AML-193 (cell line): ENCODE results near the gene STARD5.
"Not testable (repeated sequence)": the region's sequence is repeated elsewhere in the genome, so short reads cannot be mapped to it uniquely, and the experiment has no call there.

ENCODE experiments used
- DNase-seq, 2 experiments: peaks; one replicate each; lab custom pipeline; 2025; lab: John Stamatoyannopoulos, UW

The STARD5 gene, protein sequence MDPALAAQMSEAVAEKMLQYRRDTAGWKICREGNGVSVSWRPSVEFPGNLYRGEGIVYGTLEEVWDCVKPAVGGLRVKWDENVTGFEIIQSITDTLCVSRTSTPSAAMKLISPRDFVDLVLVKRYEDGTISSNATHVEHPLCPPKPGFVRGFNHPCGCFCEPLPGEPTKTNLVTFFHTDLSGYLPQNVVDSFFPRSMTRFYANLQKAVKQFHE

DNA sequence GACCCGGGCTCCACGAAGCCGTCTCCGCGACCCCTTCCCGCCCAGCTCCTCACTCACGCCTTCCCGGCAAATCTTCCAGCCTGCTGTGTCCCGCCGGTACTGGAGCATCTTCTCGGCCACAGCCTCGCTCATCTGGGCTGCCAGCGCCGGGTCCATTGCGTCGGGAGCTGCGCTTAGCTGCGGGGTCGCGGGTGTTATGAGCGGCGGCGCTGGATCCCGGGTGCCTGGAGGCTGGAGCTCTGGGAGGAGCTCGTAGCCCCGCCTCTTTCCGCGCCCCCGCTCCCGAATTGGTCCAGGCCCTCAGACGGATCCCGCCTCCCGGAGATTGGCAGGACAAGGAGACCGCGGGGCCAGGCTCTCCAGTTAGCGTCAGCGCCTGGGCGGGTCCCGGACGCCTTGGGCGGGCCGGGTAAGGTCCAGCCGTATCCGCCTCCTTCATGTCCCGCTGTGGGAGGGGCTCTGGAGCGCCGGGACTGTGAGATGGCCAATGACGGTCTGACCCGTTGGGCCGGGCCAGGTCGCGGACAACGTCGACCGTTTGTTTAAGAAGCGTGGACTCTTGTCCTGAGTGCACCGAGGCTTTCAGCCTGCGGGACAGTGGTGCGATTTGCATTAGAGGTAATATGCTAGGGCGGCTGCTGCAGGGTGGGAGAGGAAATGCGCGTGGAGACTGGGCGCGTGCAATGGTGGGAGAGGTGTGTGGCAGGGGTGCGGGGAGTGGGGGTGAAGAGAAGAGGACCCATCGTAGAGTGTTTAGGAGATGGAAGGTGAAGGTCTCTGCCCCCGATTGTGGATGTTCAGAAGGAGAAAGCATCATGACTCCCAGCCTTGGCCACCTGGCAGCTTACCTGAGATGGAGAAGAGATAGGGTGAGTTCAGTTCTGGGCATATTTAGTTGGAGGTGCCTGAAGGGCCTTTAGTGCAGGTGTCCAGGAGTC lies at the start of gene STARD5:
TSS of gene STARD5 (minus strand) at position 198 of the 938 bp plus-strand sequence. CDS start at position 156, 42 bp downstream.
- DNase-seq = peak; percentile 93

GRCh38 chr15:81373176-81373575 lies 49.2 kb upstream of the STARD5 start:
- no peak for DNase-seq

DNA sequence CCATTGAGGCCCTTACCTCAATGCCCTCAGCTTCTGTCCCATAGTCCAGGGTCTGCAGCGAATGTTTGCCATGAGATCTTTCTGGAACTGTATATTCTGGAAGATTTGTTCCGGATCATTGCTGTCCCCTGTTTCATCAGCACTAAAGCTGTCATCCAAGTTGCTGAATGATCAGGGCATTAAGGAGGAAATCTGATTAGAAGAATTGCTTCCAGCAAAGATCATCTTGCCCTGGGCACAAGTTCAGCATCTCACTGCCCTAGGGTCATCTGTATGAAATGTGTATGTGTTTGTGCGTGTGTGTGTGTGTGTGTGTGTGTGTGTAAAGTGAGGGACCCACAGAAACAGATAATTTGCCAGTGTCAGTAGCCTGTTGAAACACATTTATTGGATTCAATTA lies 48.6 kb upstream of the STARD5 start:
- no peak for DNase-seq

DNA sequence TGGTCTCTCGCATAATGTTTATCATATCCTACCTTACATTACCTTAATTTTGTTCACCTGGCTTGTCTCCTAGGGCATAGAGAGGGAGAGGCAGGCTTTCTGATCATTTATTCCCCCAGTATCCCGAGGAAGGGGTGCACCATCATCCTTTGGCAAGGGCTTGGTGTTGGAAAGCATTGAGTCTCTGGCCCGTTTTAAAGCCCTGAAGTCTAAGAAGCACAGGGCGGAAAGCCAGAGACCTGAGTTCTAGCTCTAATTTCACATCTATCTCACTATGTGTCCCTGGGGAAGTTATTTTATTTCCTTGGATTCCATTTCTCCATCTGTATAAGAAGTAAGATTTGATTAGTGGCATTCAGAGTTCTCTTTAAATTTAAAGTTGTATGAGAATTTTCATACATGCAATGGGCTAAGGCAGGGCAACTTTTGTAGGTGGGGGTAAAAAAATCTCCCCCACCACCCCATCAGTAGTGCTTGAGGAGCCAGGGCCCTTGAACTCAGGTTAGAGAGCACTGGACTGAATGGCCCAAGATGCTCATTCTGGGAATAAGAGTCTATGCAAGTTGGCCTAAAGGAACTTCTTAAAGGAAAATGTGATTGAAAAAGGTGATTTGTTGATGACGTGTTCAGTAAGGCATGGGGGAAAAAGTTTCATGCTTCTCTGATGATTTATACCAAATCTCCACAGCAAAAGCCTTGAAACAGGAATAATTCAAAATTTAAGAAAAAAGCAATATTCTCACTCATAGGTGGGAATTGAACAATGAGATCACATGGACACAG lies 40.0 kb upstream of the STARD5 start:
- DNase-seq = no peak

GRCh38 chr15:81363276-81363675 lies 39.3 kb upstream of the STARD5 start:
- no peak for DNase-seq

DNA sequence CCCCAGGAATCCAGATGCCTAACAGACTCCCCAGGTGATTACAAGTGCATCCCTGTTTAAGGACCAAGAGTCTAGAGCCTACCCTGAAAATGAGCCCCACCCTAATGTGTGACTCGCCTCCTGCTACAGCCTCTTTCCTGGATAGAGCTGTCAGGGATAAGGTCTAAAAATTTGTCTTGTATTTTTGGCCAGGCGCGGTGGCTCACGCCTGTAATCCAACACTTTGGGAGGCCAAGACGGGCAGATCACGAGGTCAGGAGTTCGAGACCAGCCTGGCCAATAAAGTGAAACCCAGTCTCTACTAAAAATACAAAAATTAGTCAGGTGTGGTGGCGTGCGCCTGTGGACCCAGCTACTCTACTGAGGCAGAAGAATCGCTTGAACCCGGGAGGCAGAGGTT lies 38.8 kb upstream of the STARD5 start:
- DNase-seq = no peak

GRCh38 chr15:81361891-81362290 lies 38.0 kb upstream of the STARD5 start:
- no peak for DNase-seq

- DNase-seq = no peak
Observed at GRCh38 chr15:81360491-81360890, 36.5 kb upstream of the STARD5 start.

GRCh38 chr15:81358248-81358647 lies 34.3 kb upstream of the STARD5 start:
- no peak for DNase-seq

DNA sequence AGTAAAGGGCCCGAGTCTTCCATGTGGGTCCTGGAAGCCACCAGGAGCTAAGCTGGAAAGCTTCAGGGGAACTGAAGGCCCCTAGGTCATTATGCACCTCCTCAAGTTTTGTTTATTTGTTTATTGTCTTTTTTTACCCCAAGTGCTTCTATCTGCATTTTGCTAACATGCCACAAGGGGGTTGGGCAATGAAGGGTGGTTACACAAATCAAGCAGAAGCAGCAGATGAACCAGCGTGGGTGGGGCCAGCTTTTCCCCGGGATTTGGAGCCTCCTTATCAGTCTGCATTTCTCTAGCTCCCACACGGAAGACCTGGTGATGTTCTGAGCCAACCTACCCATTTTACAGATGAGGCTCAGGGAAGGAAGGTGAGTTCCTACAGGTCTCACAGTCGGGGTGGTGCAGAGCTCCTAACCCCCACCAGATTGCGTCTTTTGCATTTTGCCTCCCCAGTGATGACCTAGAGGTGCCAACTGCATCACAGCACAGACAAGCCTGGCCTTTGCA lies 33.3 kb upstream of the STARD5 start:
- DNase-seq = no peak

GRCh38 chr15:81356252-81356651 lies 32.3 kb upstream of the STARD5 start:
- DNase-seq = no peak

GRCh38 chr15:81351651-81352050 lies 27.7 kb upstream of the STARD5 start:
- no peak for DNase-seq

- no peak for DNase-seq
Observed at GRCh38 chr15:81349271-81349670, 25.3 kb upstream of the STARD5 start.

DNA sequence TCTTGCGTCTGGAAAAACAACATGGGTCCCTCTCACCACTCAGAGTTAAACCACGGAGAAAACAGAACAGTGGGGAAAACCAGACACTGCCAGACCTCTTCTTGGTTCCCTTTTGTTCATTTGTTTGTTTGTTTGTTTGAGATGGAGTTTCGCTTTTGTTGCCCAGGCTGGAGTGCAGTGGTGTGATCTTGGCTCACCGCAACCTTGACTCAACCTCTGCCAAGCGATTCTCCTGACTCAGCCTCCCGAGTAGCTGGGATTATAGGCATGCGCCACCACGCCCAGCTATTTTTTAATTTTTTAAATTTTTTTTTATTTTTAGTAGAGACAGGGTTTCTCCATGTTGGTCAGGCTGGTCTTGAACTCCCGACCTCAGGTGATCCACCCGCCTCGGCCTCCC lies 24.8 kb upstream of the STARD5 start:
- DNase-seq = not testable (repeated sequence)

DNA sequence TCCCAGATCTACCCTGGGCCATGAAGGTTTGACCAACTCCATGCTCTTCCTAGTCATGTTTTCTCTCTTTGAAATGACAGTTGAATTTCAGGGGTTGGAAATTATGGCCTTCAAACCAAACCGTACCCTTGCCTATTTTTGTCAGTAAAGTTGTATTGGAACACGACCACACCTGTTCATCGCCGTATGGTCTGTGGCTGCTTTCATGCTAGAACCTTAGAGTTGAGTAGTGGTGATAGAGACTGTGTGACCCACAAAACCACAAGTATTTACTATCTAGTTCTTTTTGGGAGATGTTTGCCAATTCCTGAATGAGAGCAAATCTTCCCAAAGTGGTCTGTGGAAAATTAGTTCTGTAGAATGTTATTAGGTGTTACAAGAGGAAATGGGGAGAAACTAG lies 24.0 kb upstream of the STARD5 start:
- DNase-seq = no peak

DNA sequence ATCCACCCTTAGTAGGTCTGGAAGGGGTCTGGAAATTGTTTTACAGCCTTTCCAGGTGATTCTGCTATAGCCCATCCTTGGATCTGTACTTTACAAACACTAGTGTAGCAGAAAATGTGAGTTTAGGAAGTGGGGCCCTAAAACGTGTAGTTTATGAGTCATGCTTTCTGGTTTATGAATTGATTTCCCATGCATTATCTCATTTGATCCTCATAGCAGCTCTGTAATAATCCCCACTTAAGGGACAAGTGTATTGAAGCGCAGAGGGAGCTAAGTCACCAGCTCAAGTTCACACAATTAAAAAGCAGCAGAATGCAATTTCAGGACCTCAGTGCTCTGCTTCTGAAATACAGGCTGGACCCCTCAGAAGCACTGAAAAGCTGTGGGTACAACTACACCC lies 22.7 kb upstream of the STARD5 start:
- DNase-seq = no peak

- no peak for DNase-seq
Observed at GRCh38 chr15:81343371-81343770, 19.4 kb upstream of the STARD5 start.

DNA sequence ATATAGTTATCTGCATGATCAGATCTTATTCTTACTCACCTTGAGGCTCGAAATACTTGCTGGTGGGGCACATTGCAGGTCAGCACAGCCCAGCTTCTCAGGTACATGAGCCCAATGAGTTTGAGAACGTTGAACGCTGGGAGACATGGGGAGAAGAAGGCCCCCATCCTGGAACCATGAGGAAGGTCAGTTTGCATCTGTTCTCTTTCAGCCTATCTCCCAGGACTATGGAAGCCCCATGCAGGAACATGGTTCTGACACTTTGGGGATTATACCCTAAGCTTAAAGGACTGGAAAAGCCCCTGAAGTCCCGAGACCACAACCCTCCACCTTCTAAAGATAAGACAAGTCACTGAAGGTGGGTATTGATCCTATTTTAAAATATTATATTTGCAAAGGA lies 17.4 kb upstream of the STARD5 start:
- DNase-seq = no peak

DNA sequence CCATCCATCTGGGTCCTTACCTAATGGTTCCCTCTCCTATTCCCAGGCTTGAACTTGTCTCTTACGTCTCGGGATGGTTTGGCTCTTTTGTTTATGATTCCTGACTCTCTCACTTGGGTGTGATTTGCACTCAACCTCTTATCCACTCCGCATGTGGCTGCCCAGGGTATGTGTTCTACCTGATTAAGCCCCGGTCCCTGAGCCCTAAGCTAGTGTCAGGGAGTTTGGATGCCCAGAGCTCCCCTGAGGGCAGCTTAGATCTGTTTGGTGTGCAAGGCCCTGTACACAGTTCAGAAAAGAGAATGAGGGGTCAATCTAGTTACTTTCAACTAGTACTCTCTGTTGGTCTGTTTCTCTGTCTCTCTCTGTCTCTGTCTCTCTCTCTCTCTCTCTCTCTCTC lies 15.9 kb upstream of the STARD5 start:
- no peak for DNase-seq

DNA sequence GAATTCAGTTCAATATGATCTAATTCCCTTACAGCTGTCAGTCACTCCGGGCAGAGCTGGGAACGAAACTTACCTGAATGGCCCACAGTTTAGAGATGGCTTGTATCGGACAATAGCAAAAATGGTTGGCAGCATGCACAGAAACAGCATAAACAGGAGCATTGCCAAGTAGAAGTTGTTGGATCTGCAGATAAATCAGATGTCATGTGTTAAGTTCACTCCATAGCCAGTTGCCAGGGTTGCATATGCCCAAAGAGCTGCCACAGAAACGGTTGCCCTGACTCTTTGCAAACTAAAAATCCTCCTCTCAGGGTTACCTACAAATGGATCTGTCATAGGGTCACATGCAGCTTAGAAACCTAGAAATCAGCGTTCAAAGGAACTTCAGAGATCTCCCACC lies 15.4 kb upstream of the STARD5 start:
- no peak for DNase-seq

- peak; percentile 4 to 17 for DNase-seq
Observed at GRCh38 chr15:81338170-81339007, 14.4 kb upstream of the STARD5 start.
